Effector memory CD8-positive, alpha-beta T cell (primary cell): ENCODE measurements around the gene SSH2.
"Not testable (repeated sequence)": the region's sequence is repeated elsewhere in the genome, so short reads cannot be mapped to it uniquely, and the experiment has no call there.

Experiments used
- ATAC-seq: fragments of 150-1000 bp; cut with Tn5 transposase; replicated peaks from 2 replicates; pipeline ENCODE4 v1.10.0; 2021; ENCODE audit warnings: mild to moderate bottlenecking, moderate library complexity
- DNase-seq, 3 experiments: peaks; one replicate each; pipeline ENCODE4 v3.0.0; 2021
- H3K27ac Mint-ChIP-seq, 2 donors: one replicate each; pipeline ENCODE4 v1.8.0; 2022; ENCODE audit warnings: mild to moderate bottlenecking in 2 of 2, mixed read lengths in 2 of 2, moderate library complexity in 2 of 2
- H3K27me3 Mint-ChIP-seq, 2 donors: one replicate each; pipeline ENCODE4 v1.8.0; 2022; ENCODE audit warnings: mixed read lengths in 2 of 2
- H3K36me3 Mint-ChIP-seq: one replicate; pipeline ENCODE4 v1.8.0; 2022; ENCODE audit warnings: mild to moderate bottlenecking, moderate library complexity, mixed read lengths; ENCODE audit not compliant: insufficient read depth
- H3K4me1 Mint-ChIP-seq, 2 donors: one replicate each; pipeline ENCODE4 v1.8.0; 2022; ENCODE audit warnings: low read depth in 2 of 2, mixed read lengths in 2 of 2
- H3K4me3 Mint-ChIP-seq, 2 donors: one replicate each; pipeline ENCODE4 v1.8.0; 2022; ENCODE audit warnings: mild to moderate bottlenecking in 2 of 2, mixed read lengths in 2 of 2, moderate library complexity in 2 of 2
- H3K9me3 Mint-ChIP-seq, 2 donors: one replicate each; pipeline ENCODE4 v1.8.0; 2022; ENCODE audit warnings: mixed read lengths in 2 of 2

Gene SSH2

GRCh38 chr17:29918016-29918415 is 12.0 kb downstream of the SSH2 start:
- no peaks in the 10 kb centered on the region for H3K36me3 Mint-ChIP-seq
- H3K4me1 Mint-ChIP-seq, result peaks cover 12 to 21% of the 10 kb centered on the region in 2 donors
- H3K27ac Mint-ChIP-seq, result no peak overlapping the region
- no peaks in the 10 kb centered on the region for H3K27me3 Mint-ChIP-seq
- ATAC-seq, result no peak
- DNase-seq, result no peak
- H3K9me3 Mint-ChIP-seq, result no peaks in the 10 kb centered on the region
- H3K4me3 Mint-ChIP-seq, result no peak overlapping the region

GRCh38 chr17:29914819-29915537 is 15.1 kb downstream of the SSH2 start:
- no peak for ATAC-seq
- H3K4me1 Mint-ChIP-seq, result peaks cover 8 to 40% of the 10 kb centered on the region in 2 donors
- no peak for DNase-seq
- no peaks in the 10 kb centered on the region for H3K27me3 Mint-ChIP-seq
- H3K27ac Mint-ChIP-seq, result no peak overlapping the region
- H3K9me3 Mint-ChIP-seq, result no peaks in the 10 kb centered on the region
- no peak overlapping the region for H3K4me3 Mint-ChIP-seq
- H3K36me3 Mint-ChIP-seq, result no peaks in the 10 kb centered on the region

- Mint-ChIP-seq H3K27ac (no peak overlapping the region), H3K4me1 (peaks cover 0 to 42% of the 10 kb centered on the region in 2 donors), H3K9me3 (no peaks in the 10 kb centered on the region), H3K36me3 (no peaks in the 10 kb centered on the region), H3K4me3 (no peak overlapping the region), H3K27me3 (no peaks in the 10 kb centered on the region)
- ATAC-seq (no peak), DNase-seq (no peak)
These were observed 18.3 kb downstream of the SSH2 start for GRCh38 chr17:29911641-29912177.

- no peak for DNase-seq
- Mint-ChIP-seq H3K4me1 (peaks cover 16 to 53% of the 10 kb centered on the region in 2 donors), H3K27me3 (no peaks in the 10 kb centered on the region), H3K9me3 (no peaks in the 10 kb centered on the region), H3K4me3 (no peak overlapping the region), H3K36me3 (no peaks in the 10 kb centered on the region), H3K27ac (peak overlapping the region in 1 of 2 donors; percentile 63)
- no peak for ATAC-seq
These were observed 20.6 kb downstream of the SSH2 start for GRCh38 chr17:29909236-29910003.

- Mint-ChIP-seq H3K4me1 (peaks cover 22 to 59% of the 10 kb centered on the region in 2 donors), H3K36me3 (no peaks in the 10 kb centered on the region)
- no peak for ATAC-seq
These were observed 23.1 kb downstream of the SSH2 start for GRCh38 chr17:29906969-29907368.

GRCh38 chr17:29905879-29906167 is 24.2 kb downstream of the SSH2 start:
- no peak overlapping the region for H3K4me3 Mint-ChIP-seq

More at GRCh38 chr17:29906969-29907368, 23.1 kb downstream of the SSH2 start:
- Mint-ChIP-seq H3K4me3 (no peak overlapping the region), H3K9me3 (no peaks in the 10 kb centered on the region), H3K27me3 (no peaks in the 10 kb centered on the region), H3K27ac (no peak overlapping the region)
- no peak for DNase-seq

GRCh38 chr17:29905086-29905878 is 24.7 kb downstream of the SSH2 start:
- H3K36me3 Mint-ChIP-seq, result no peaks in the 10 kb centered on the region
- no peak overlapping the region for H3K4me3 Mint-ChIP-seq
- H3K27ac Mint-ChIP-seq, result peak overlapping the region; percentile 1 to 56
- H3K9me3 Mint-ChIP-seq, result no peaks in the 10 kb centered on the region
- H3K4me1 Mint-ChIP-seq, result peaks cover 25 to 53% of the 10 kb centered on the region in 2 donors
- H3K27me3 Mint-ChIP-seq, result no peaks in the 10 kb centered on the region
- ATAC-seq (no peak), DNase-seq (no peak)

More at GRCh38 chr17:29905879-29906167, 24.2 kb downstream of the SSH2 start:
- Mint-ChIP-seq H3K4me1 (peaks cover 25 to 55% of the 10 kb centered on the region in 2 donors), H3K9me3 (no peaks in the 10 kb centered on the region), H3K36me3 (no peaks in the 10 kb centered on the region), H3K27ac (peak overlapping the region; percentile 3 to 24), H3K27me3 (no peaks in the 10 kb centered on the region)
- no peak for ATAC-seq
- no peak for DNase-seq

- Mint-ChIP-seq H3K27ac (no peak overlapping the region), H3K4me3 (no peak overlapping the region), H3K9me3 (no peaks in the 10 kb centered on the region), H3K27me3 (no peaks in the 10 kb centered on the region), H3K4me1 (peaks cover 25 to 40% of the 10 kb centered on the region in 2 donors), H3K36me3 (no peaks in the 10 kb centered on the region)
- no peak for DNase-seq
- ATAC-seq, result no peak
These were observed 26.6 kb downstream of the SSH2 start for GRCh38 chr17:29903471-29903870.

GRCh38 chr17:29897136-29897535 is 32.9 kb downstream of the SSH2 start:
- not testable (repeated sequence) for H3K27ac Mint-ChIP-seq, H3K9me3 Mint-ChIP-seq, H3K27me3 Mint-ChIP-seq, DNase-seq, H3K4me3 Mint-ChIP-seq, H3K36me3 Mint-ChIP-seq, ATAC-seq
- H3K4me1 Mint-ChIP-seq, result peaks cover 12 to 20% of the 10 kb centered on the region in 2 donors

- H3K4me3 Mint-ChIP-seq, result no peak overlapping the region
- peak overlapping the region in 1 of 2 donors; percentile 11 for H3K27ac Mint-ChIP-seq
These were observed 37.8 kb downstream of the SSH2 start for GRCh38 chr17:29892201-29892600.

GRCh38 chr17:29891131-29891530 is 38.9 kb downstream of the SSH2 start:
- peaks cover 0 to 1% of the 10 kb centered on the region in 2 donors for H3K9me3 Mint-ChIP-seq
- H3K4me1 Mint-ChIP-seq, result peaks cover 19 to 23% of the 10 kb centered on the region in 2 donors
- H3K4me3 Mint-ChIP-seq, result no peak overlapping the region
- DNase-seq, result no peak
- ATAC-seq, result peak; percentile 64
- H3K36me3 Mint-ChIP-seq, result peaks cover 6% of the 10 kb centered on the region
- no peaks in the 10 kb centered on the region for H3K27me3 Mint-ChIP-seq
- H3K27ac Mint-ChIP-seq, result peak overlapping the region; percentile 11 to 62

More at GRCh38 chr17:29892201-29892600, 37.8 kb downstream of the SSH2 start:
- H3K9me3 Mint-ChIP-seq, result peaks cover 0 to 1% of the 10 kb centered on the region in 2 donors
- ATAC-seq (no peak), DNase-seq (no peak)
- H3K4me1 Mint-ChIP-seq, result peaks cover 19 to 24% of the 10 kb centered on the region in 2 donors
- H3K36me3 Mint-ChIP-seq, result peaks cover 6% of the 10 kb centered on the region
- H3K27me3 Mint-ChIP-seq, result no peaks in the 10 kb centered on the region

- no peak for ATAC-seq
- no peak overlapping the region for H3K27ac Mint-ChIP-seq
- no peaks in the 10 kb centered on the region for H3K9me3 Mint-ChIP-seq
- H3K36me3 Mint-ChIP-seq, result peaks cover 6% of the 10 kb centered on the region
- H3K4me3 Mint-ChIP-seq, result no peak overlapping the region
- no peaks in the 10 kb centered on the region for H3K27me3 Mint-ChIP-seq
- DNase-seq, result no peak
- peaks cover 19 to 22% of the 10 kb centered on the region in 2 donors for H3K4me1 Mint-ChIP-seq
These were observed 44.9 kb downstream of the SSH2 start for GRCh38 chr17:29885031-29885640.

GRCh38 chr17:29883497-29883896 is 46.5 kb downstream of the SSH2 start:
- no peaks in the 10 kb centered on the region for H3K9me3 Mint-ChIP-seq
- H3K27ac Mint-ChIP-seq, result peak overlapping the region in 1 of 2 donors; percentile 32
- H3K4me1 Mint-ChIP-seq, result peaks cover 17 to 20% of the 10 kb centered on the region in 2 donors
- DNase-seq (no peak), ATAC-seq (no peak)
- peaks cover 3% of the 10 kb centered on the region for H3K36me3 Mint-ChIP-seq
- no peak overlapping the region for H3K4me3 Mint-ChIP-seq
- H3K27me3 Mint-ChIP-seq, result no peaks in the 10 kb centered on the region
